ENCODE measurements around the gene S100P. TPM values are rescaled to one million over a fixed set of nuclear protein-coding genes. Genes with fewer than 3 reads are reported as not detected.

Gene S100P
- total RNA-seq, 1 donor from 2014 or later, result not detected

GRCh38 chr4:6728320-6729029, 34.8 kb downstream of the S100P start:
- H3K4me1 Mint-ChIP-seq (ENCODE audit: unreplicated experiment), result no peaks in the 10 kb centered on the region
- peaks cover 9% of the 10 kb centered on the region for H3K27me3 Mint-ChIP-seq (ENCODE audit: unreplicated experiment)
- H3K9me3 Mint-ChIP-seq (ENCODE audit: unreplicated experiment), result no peaks in the 10 kb centered on the region
- no peak for DNase-seq (ENCODE audit: low spot score)
- no peaks in the 10 kb centered on the region for H3K36me3 Mint-ChIP-seq (ENCODE audit: low read depth, unreplicated experiment)
- no peak overlapping the region for H3K4me3 Mint-ChIP-seq (ENCODE audit: unreplicated experiment)
- H3K27ac Mint-ChIP-seq (ENCODE audit: unreplicated experiment), result no peak overlapping the region
- no peak for TF ChIP-seq CTCF (IDR thresholded peaks at IDR 0.05; ENCODE audit: unreplicated experiment)

- H3K27ac Mint-ChIP-seq (ENCODE audit: unreplicated experiment), result no peak overlapping the region
- H3K9me3 Mint-ChIP-seq (ENCODE audit: unreplicated experiment), result no peaks in the 10 kb centered on the region
- TF ChIP-seq CTCF (IDR thresholded peaks at IDR 0.05; ENCODE audit: unreplicated experiment), result no peak
- no peaks in the 10 kb centered on the region for H3K36me3 Mint-ChIP-seq (ENCODE audit: low read depth, unreplicated experiment)
- DNase-seq (ENCODE audit: low spot score), result no peak
- H3K4me1 Mint-ChIP-seq (ENCODE audit: unreplicated experiment), result no peaks in the 10 kb centered on the region
- no peak overlapping the region for H3K4me3 Mint-ChIP-seq (ENCODE audit: unreplicated experiment)
- H3K27me3 Mint-ChIP-seq (ENCODE audit: unreplicated experiment), result peaks cover 12% of the 10 kb centered on the region
Observed at GRCh38 chr4:6730603-6731317, 37.1 kb downstream of the S100P start.

- Mint-ChIP-seq H3K27ac (ENCODE audit: unreplicated experiment) (no peak overlapping the region), H3K9me3 (ENCODE audit: unreplicated experiment) (no peaks in the 10 kb centered on the region), H3K4me1 (ENCODE audit: unreplicated experiment) (no peaks in the 10 kb centered on the region), H3K4me3 (ENCODE audit: unreplicated experiment) (no peak overlapping the region), H3K36me3 (ENCODE audit: low read depth, unreplicated experiment) (no peaks in the 10 kb centered on the region), H3K27me3 (ENCODE audit: unreplicated experiment) (peaks cover 12% of the 10 kb centered on the region)
- no peak for TF ChIP-seq CTCF (IDR thresholded peaks at IDR 0.05; ENCODE audit: unreplicated experiment)
- no peak for DNase-seq (ENCODE audit: low spot score)
Observed at GRCh38 chr4:6731318-6731675, 37.6 kb downstream of the S100P start.

- Mint-ChIP-seq H3K4me3 (ENCODE audit: unreplicated experiment) (no peak overlapping the region), H3K27ac (ENCODE audit: unreplicated experiment) (no peak overlapping the region), H3K4me1 (ENCODE audit: unreplicated experiment) (no peaks in the 10 kb centered on the region), H3K36me3 (ENCODE audit: low read depth, unreplicated experiment) (no peaks in the 10 kb centered on the region), H3K27me3 (ENCODE audit: unreplicated experiment) (peaks cover 12% of the 10 kb centered on the region), H3K9me3 (ENCODE audit: unreplicated experiment) (no peaks in the 10 kb centered on the region)
- no peak for DNase-seq (ENCODE audit: low spot score)
- no peak for TF ChIP-seq CTCF (IDR thresholded peaks at IDR 0.05; ENCODE audit: unreplicated experiment)
Observed at GRCh38 chr4:6731780-6732179, 38.1 kb downstream of the S100P start.
